H1 (cell line): ENCODE data around the gene CMSS1. TPM values are rescaled to one million over a fixed set of nuclear protein-coding genes. Genes with fewer than 3 reads are reported as not detected.

Experiments
- CTCF ChIA-PET: fragments of 300-600 bp; sonication (Branson Sonifier 250); formaldehyde crosslinking; loops from one replicate; lab custom pipeline; 2021; ENCODE audit not compliant: partially characterized antibody; lab: Charles Lee
- POLR2A ChIA-PET: fragments of 300-600 bp; sonication (Branson Sonifier 250); formaldehyde crosslinking; loops from one replicate; lab custom pipeline; 2021; ENCODE audit warnings: inconsistent platforms; ENCODE audit not compliant: partially characterized antibody; lab: Charles Lee
- DNase-seq, 2 experiments: peaks; one replicate each; pipeline versions ENCODE4 v3.0.0 to v3.0.0-alpha.2; 2010 to 2022; ENCODE audit warnings: low spot score in 2 of 2, low read depth in 1 of 2, mixed read lengths in 1 of 2
- FAIRE-seq: peaks from 2 replicates; lab custom pipeline; 2011; peaks lifted over from hg19 to GRCh38; lab: Jason Lieb, UNC
- H2AFZ ChIP-seq: 2 replicates; pipeline ENCODE4 v1.8.1; 2012; ENCODE audit warnings: low read length, inconsistent platforms
- H2AK5ac ChIP-seq: 2 replicates; pipeline ENCODE4 v1.6.1; 2013; ENCODE audit warnings: low read depth, low read length
- H2BK120ac ChIP-seq: replicated peaks from 2 replicates; pipeline ENCODE3; 2013; ENCODE audit warnings: low read depth, low read length, inconsistent platforms
- H2BK12ac ChIP-seq: 2 replicates; pipeline ENCODE4 v1.6.1; 2013; ENCODE audit warnings: low read depth, low read length
- H2BK15ac ChIP-seq: 2 replicates; pipeline ENCODE4 v1.6.1; 2013; ENCODE audit warnings: low read length
- H2BK20ac ChIP-seq: 2 replicates; pipeline ENCODE4 v1.6.1; 2013; ENCODE audit warnings: low read length
- H2BK5ac ChIP-seq: 2 replicates; pipeline ENCODE4 v1.6.1; 2013; ENCODE audit warnings: low read depth, low read length
- H3K14ac ChIP-seq: 2 replicates; pipeline ENCODE4 v1.6.1; 2013; ENCODE audit warnings: inconsistent platforms; ENCODE audit not compliant: insufficient read length
- H3K18ac ChIP-seq: 2 replicates; pipeline ENCODE4 v1.6.1; 2013; ENCODE audit warnings: low read length; ENCODE audit errors: extremely low read depth
- H3K23ac ChIP-seq: 2 replicates; pipeline ENCODE4 v1.6.1; 2013; ENCODE audit warnings: inconsistent platforms; ENCODE audit not compliant: insufficient read length
- H3K23me2 ChIP-seq: 2 replicates; pipeline ENCODE4 v1.6.1; 2013; ENCODE audit warnings: low read depth, low read length
- H3K27ac ChIP-seq: 2 replicates; pipeline ENCODE4 v1.6.1; 2011; ENCODE audit warnings: low read depth, low read length, inconsistent platforms
- H3K27me3 ChIP-seq, 4 experiments: replicated peaks in 1 of 4; 1 replicate in 1 of 4; 2 replicates in 3 of 4; pipeline versions ENCODE4 v1.6.1 to v1.8.1; 2011 to 2013; ENCODE audit warnings: low read length in 3 of 4, mild to moderate bottlenecking in 3 of 4, inconsistent platforms in 2 of 4, mixed read lengths in 2 of 4, moderate library complexity in 1 of 4; ENCODE audit not compliant: control insufficient read depth in 3 of 4, insufficient read depth in 3 of 4; ENCODE audit errors: extremely low read depth in 1 of 4
- H3K36me3 ChIP-seq, 4 experiments: 2 replicates each; pipeline versions ENCODE4 v1.6.1 to v1.8.1; 2011 to 2013; ENCODE audit warnings: mild to moderate bottlenecking in 4 of 4, low read length in 3 of 4, moderate library complexity in 2 of 4, control low read depth in 1 of 4, inconsistent platforms in 1 of 4; ENCODE audit not compliant: insufficient read depth in 4 of 4, control insufficient read depth in 2 of 4
- H3K4ac ChIP-seq: replicated peaks from 2 replicates; pipeline ENCODE3; 2013; ENCODE audit warnings: low read length, low read depth, mixed read lengths, inconsistent platforms; ENCODE audit not compliant: insufficient read length
- H3K4me1 ChIP-seq, 4 experiments: replicated peaks in 1 of 4; 1 replicate in 1 of 4; 2 replicates in 3 of 4; pipeline versions ENCODE4 v1.6.1 to v1.8.1; 2011 to 2013; ENCODE audit warnings: low read length in 3 of 4, inconsistent platforms in 2 of 4, mixed read lengths in 1 of 4; ENCODE audit not compliant: insufficient read depth in 4 of 4, control insufficient read depth in 3 of 4
- H3K4me2 ChIP-seq, 2 experiments: 2 replicates each; pipeline versions ENCODE4 v1.6.1 to v1.8.1; 2011 to 2013; ENCODE audit warnings: low read depth in 2 of 2, low read length in 2 of 2, control low read depth in 1 of 2, inconsistent platforms in 1 of 2, mild to moderate bottlenecking in 1 of 2; ENCODE audit not compliant: insufficient read depth in 1 of 2
- H3K4me3 ChIP-seq, 4 experiments: fragments of 200-600, 300-600 bp in 1 of 4; sonication (generic), shearing (Covaris generic), sonication (Bioruptor Twin) in 1 of 4; 2 replicates each; pipeline versions ENCODE4 v1.5.1 to v1.8.1; 2011 to 2016; ENCODE audit warnings: low read length in 4 of 4, low read depth in 3 of 4, control low read depth in 2 of 4, inconsistent platforms in 2 of 4, mild to moderate bottlenecking in 2 of 4, mixed read lengths in 1 of 4, moderate library complexity in 1 of 4; ENCODE audit not compliant: insufficient read depth in 2 of 4; ENCODE audit errors: extremely low read depth in 1 of 4
- H3K56ac ChIP-seq: replicated peaks from 2 replicates; pipeline ENCODE3; 2013; ENCODE audit warnings: low read depth, mild to moderate bottlenecking, mixed read lengths, low read length, inconsistent platforms; ENCODE audit not compliant: insufficient read length
- H3K79me1 ChIP-seq: 2 replicates; pipeline ENCODE4 v1.6.1; 2013; ENCODE audit warnings: low read depth, low read length, control low read depth
- H3K79me2 ChIP-seq, 2 experiments: 2 replicates each; pipeline versions ENCODE4 v1.6.1 to v1.8.1; 2012 to 2013; ENCODE audit warnings: low read length in 2 of 2, mild to moderate bottlenecking in 2 of 2, inconsistent platforms in 1 of 2; ENCODE audit not compliant: insufficient read depth in 2 of 2, control insufficient read depth in 1 of 2
- H3K9ac ChIP-seq, 4 experiments: replicated peaks in 1 of 4; 1 replicate in 1 of 4; 2 replicates in 3 of 4; pipeline versions ENCODE4 v1.6.1 to v1.8.1; 2011 to 2013; ENCODE audit warnings: low read depth in 3 of 4, low read length in 3 of 4, control low read depth in 2 of 4, mild to moderate bottlenecking in 2 of 4, moderate library complexity in 2 of 4, inconsistent platforms in 1 of 4; ENCODE audit errors: extremely low read depth in 1 of 4
- H3K9me3 ChIP-seq, 2 experiments: 2 replicates each; pipeline versions ENCODE4 v1.6.1 to v1.8.1; 2012 to 2013; ENCODE audit warnings: mild to moderate bottlenecking in 2 of 2, moderate library complexity in 2 of 2, control low read depth in 1 of 2, inconsistent platforms in 1 of 2, low read depth in 1 of 2, low read length in 1 of 2, mixed read lengths in 1 of 2; ENCODE audit not compliant: insufficient read depth in 2 of 2
- H4K20me1 ChIP-seq, 2 experiments: replicated peaks in 1 of 2; 2 replicates each; pipeline versions ENCODE3 to v1.8.1; 2011 to 2013; ENCODE audit warnings: inconsistent platforms in 2 of 2, low read length in 2 of 2, mild to moderate bottlenecking in 1 of 2; ENCODE audit not compliant: insufficient read depth in 2 of 2, control insufficient read depth in 1 of 2
- H4K5ac ChIP-seq: 2 replicates; pipeline ENCODE4 v1.6.1; 2013; ENCODE audit warnings: low read length, low read depth, mixed read lengths, inconsistent platforms; ENCODE audit not compliant: insufficient read length
- H4K8ac ChIP-seq: 2 replicates; pipeline ENCODE4 v1.8.0; 2013; ENCODE audit warnings: mild to moderate bottlenecking, moderate library complexity, low read length, inconsistent platforms; ENCODE audit not compliant: insufficient read depth; ENCODE audit errors: extremely low read depth
- H4K91ac ChIP-seq: replicated peaks from 2 replicates; pipeline ENCODE3; 2013; ENCODE audit warnings: low read length, mixed read lengths, inconsistent platforms; ENCODE audit not compliant: insufficient read length
- ASH2L ChIP-seq: fragments of 200-600, 300-600 bp; sonication (generic); IDR thresholded peaks from one replicate; pipeline ENCODE4 v1.7.1; 2017; ENCODE audit warnings: low read length
- BCL11A ChIP-seq, 2 experiments: IDR thresholded peaks; one replicate each; pipeline ENCODE4 v1.6.1; 2011; ENCODE audit warnings: low read depth in 2 of 2, low read length in 2 of 2, mild to moderate bottlenecking in 2 of 2
- CREB1 ChIP-seq: IDR thresholded peaks from 2 replicates; pipeline ENCODE4 v1.6.1; 2012; ENCODE audit warnings: inconsistent platforms
- GABPA ChIP-seq: IDR thresholded peaks from 2 replicates; pipeline ENCODE4 v1.6.1; 2011; ENCODE audit warnings: mild to moderate bottlenecking, low read length, moderate library complexity, borderline replicate concordance; ENCODE audit not compliant: insufficient read depth
- KDM1A ChIP-seq: fragments of 200-600, 300-600 bp; sonication (generic); IDR thresholded peaks from 2 replicates; pipeline ENCODE4 v1.7.1; 2016; ENCODE audit warnings: mild to moderate bottlenecking, low read length, borderline replicate concordance
- NRF1 ChIP-seq: IDR thresholded peaks from 2 replicates; pipeline ENCODE4 v1.6.1; 2011; ENCODE audit warnings: mild to moderate bottlenecking, low read depth, low read length, improper control_type of control experiment
- RFX5 ChIP-seq: IDR thresholded peaks from 2 replicates; pipeline ENCODE4 v1.6.1; 2011; ENCODE audit warnings: low read depth, low read length, improper control_type of control experiment, borderline replicate concordance
- WGBS, 2 experiments: shearing (Covaris generic) in 1 of 2; methylation state at CpG; one replicate each; pipeline versions ENCODE4 v1.1.6 to v1.1.7; 2013 to 2015; ENCODE audit warnings: low lambda C conversion rate in 2 of 2, mixed read lengths in 2 of 2, inconsistent platforms in 1 of 2, low coverage in 1 of 2, missing lambda C conversion rate in 1 of 2; ENCODE audit not compliant: insufficient replicate concordance in 2 of 2, insufficient coverage in 1 of 2, insufficient read length in 1 of 2; ENCODE audit errors: extremely low coverage in 1 of 2, missing lambda C conversion rate in 1 of 2; 5-methylcytosine and 5-hydroxymethylcytosine counted together
- polyA plus RNA-seq, 7 experiments: library from polyadenylated mRNA; depleted of rRNA in 3 of 7; stranded (reverse) in 5 of 7; unstranded in 2 of 7; fragments of >200 nt in 5 of 7; fragments of 200-250 nt in 2 of 7; gene quantifications; 1 replicate in 5 of 7; 2 replicates in 1 of 7; 4 replicates in 1 of 7; pipeline versions ENCODE4 v1.2.1 to v1.2.3, GENCODE V29; 2011 to 2013; ENCODE audit warnings: missing spikeins in 2 of 7, mixed read lengths in 2 of 7
- total RNA-seq: library from RNA; stranded (reverse); fragmentation: NEBNext Ultra II Directional; extraction: Animal tissue kit (Norgen Biotek cat#: 25700); gene quantifications from 2 replicates; pipeline ENCODE4 v1.2.1, GENCODE V29; 2021

Gene CMSS1
- total and polyA plus RNA-seq, 2 of the 8 experiments (the other 6 are each of a cell fraction or from before 2014, with no cell fraction given), result 15.2 to 75.1 TPM

GRCh38 chr3:100023595-100023994, 205.9 kb downstream of the CMSS1 start:
- H2BK20ac ChIP-seq, result no peak overlapping the region
- no peak overlapping the region for H2AK5ac ChIP-seq
- H2BK15ac ChIP-seq, result no peak overlapping the region
- H3K23me2 ChIP-seq, result no peaks in the 10 kb centered on the region
- H4K5ac ChIP-seq, result no peak overlapping the region
- H2AFZ ChIP-seq, result no peak overlapping the region
- no peak overlapping the region for H4K91ac ChIP-seq
- ChIA-PET POLR2A (interaction anchor here (0.6 kb wide), 1 partner anchor 103 kb away, joined by 3 read pairs; no protein-coding TSS in a partner anchor), CTCF (interaction anchor here (1.2 kb wide), 1 partner anchor 173 kb away, joined by 3 read pairs; no protein-coding TSS in a partner anchor)
- H3K27ac ChIP-seq, result no peak overlapping the region
- no peaks in the 10 kb centered on the region; a peak in 1 of 4 replicates for H3K9me3 ChIP-seq
- no peak overlapping the region for H4K8ac ChIP-seq
- FAIRE-seq (no peak), DNase-seq (no peak)
- WGBS, 2 experiments, result 93% methylated on average over 1 of the region's 1 CpG; no CpG with 5 or more reads in 1 of the 2 experiments
- H2BK12ac ChIP-seq, result no peak overlapping the region
- H3K14ac ChIP-seq, result no peak overlapping the region
- H3K79me2 ChIP-seq, result no peaks in the 10 kb centered on the region
- no peaks in the 10 kb centered on the region for H3K79me1 ChIP-seq
- H4K20me1 ChIP-seq, result no peaks in the 10 kb centered on the region
- no peak overlapping the region for H3K18ac ChIP-seq
- no peaks in the 10 kb centered on the region for H3K27me3 ChIP-seq
- H3K4me3 ChIP-seq, result no peak overlapping the region
- no peak overlapping the region for H3K4ac ChIP-seq
- no peak overlapping the region for H2BK120ac ChIP-seq
- no peak overlapping the region for H3K4me2 ChIP-seq
- H3K23ac ChIP-seq, result no peak overlapping the region
- H3K4me1 ChIP-seq, result no peaks in the 10 kb centered on the region
- H2BK5ac ChIP-seq, result no peak overlapping the region
- TF ChIP-seq NRF1 (no peak), RFX5 (no peak), ASH2L (no peak), CREB1 (no peak), BCL11A (IDR thresholded peaks at IDR 0.05; ENCODE audit: low read depth in 2 of 2, low read length in 2 of 2) (no peak), KDM1A (no peak), GABPA (no peak)
- H3K9ac ChIP-seq, result no peak overlapping the region
- no peaks in the 10 kb centered on the region for H3K36me3 ChIP-seq
- no peak overlapping the region for H3K56ac ChIP-seq
